HG02885 (cell line): ENCODE data around the gene ZNF358.
A peak's percentile ranks its signal among the peaks of the same experiment; 100 is the strongest.

Experiments
- ATAC-seq: cut with Tn5 transposase; IDR thresholded peaks from one replicate; pipeline ENCODE4 v1.9.1; 2021; ENCODE audit warnings: mild to moderate bottlenecking; ENCODE audit not compliant: unreplicated experiment, poor library complexity

ZNF358 gene

DNA sequence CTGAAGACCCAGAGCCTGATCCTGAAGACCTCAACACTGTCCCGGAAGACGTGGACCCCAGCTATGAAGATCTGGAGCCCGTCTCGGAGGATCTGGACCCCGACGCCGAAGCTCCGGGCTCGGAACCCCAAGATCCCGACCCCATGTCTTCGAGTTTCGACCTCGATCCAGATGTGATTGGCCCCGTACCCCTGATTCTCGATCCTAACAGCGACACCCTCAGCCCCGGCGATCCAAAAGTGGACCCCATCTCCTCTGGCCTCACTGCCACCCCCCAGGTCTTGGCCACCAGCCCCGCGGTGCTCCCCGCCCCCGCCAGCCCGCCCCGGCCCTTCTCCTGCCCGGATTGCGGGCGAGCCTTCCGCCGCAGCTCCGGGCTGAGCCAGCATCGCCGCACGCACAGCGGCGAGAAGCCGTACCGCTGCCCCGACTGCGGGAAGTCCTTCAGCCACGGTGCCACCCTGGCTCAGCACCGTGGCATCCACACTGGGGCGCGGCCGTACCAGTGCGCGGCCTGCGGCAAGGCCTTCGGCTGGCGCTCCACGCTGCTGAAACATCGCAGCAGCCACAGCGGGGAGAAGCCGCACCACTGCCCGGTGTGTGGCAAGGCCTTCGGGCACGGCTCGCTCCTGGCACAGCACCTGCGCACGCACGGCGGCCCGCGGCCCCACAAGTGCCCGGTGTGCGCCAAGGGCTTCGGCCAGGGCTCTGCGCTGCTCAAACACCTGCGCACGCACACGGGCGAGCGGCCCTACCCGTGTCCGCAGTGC, 3.6 kb downstream of the ZNF358 start:
- ATAC-seq = no peak

DNA sequence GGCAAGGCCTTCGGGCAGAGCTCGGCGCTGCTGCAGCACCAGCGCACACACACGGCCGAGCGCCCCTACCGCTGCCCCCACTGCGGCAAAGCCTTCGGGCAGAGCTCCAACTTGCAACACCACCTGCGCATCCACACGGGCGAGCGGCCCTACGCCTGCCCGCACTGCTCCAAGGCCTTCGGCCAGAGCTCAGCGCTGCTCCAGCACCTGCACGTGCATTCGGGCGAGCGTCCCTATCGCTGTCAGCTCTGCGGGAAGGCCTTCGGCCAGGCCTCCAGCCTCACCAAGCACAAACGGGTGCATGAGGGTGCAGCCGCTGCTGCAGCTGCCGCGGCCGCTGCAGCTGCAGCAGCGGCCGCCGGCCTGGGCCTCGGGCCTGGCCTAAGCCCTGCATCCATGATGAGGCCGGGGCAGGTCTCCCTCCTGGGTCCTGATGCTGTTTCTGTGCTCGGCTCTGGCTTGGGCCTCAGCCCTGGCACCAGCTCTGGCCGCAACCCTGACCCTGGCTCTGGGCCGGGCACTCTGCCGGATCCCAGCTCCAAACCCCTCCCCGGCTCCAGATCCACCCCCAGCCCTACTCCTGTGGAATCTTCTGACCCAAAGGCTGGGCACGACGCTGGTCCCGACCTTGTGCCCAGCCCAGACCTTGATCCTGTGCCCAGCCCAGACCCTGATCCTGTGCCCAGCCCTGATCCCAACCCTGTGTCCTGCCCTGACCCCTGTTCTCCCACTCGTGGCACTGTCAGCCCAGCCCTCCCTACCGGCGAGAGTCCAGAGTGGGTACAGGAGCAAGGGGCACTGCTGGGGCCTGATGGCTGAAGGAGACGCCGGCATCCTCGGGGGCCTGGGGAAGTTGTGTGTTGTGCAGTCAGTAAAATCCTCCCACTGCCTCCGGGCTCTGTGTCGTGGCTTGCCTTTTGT, 4.5 kb downstream of the ZNF358 start:
- no peak for ATAC-seq

DNA sequence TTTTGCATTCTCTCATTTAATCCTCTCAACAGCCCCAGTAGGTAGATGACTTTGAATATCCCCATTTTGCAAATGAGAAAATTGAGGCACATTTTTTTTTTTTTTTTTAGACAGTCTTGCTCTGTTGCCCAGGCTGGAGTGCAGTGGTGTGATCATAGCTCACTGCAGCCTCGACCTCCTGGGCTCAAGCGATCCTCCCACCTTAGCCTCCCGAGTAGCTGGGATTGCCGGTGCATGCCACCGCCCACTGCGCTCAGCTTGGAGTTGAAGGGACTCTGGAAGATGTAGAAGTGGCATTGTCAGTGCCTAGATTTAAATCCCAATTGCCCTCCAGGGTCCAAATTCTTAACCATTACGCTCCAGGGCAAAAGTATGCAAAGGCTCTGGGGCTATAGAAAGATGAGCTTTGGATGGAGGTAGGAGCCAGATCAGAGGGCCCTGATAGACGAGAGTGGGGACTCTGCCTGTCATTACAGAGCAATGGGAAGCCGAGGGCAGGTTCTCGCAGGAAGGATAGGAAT, 5.7 kb downstream of the ZNF358 start:
- ATAC-seq = no peak

DNA sequence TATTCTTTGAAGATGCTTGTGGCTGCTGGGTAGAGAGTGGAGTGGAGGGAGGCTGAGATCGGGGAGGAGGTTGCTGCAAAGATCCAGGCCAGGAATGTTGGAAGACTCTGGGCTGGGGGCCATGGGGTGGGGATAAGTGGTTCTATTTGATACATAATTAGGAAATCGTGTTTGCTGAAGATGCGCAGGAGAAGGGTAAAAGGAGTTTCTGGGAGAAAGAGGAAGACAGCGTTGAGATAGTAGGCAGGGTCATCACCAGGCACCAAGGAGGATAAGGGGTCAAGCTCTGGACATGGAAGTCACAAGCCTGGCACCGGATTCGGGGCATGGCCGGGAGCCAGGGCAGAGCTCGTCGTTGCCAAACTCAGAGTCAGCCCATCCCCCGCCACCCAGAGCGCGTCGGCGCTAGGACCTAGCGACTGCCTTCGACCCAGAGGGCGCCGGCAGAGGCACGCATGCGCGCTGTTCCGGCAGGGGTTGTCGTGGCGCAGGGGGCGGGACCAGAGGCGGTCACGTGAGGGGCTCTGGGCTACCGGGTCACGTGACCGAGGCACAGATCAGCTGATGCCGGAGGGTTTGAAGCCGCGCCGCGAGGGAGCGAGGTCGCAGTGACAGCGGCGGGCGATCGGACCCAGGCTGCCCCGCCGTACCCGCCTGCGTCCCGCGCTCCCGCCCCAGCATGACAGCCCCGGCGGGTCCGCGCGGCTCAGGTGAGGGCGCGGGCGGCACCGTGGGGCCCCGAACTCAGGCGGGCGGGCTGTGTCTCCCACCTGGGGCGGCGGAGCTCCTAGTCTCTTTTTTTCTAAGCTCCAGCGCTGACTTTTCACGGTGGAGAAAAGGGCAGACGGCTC, 6.4 kb downstream of the ZNF358 start, which contains the start of gene MCOLN1:
TSS of gene MCOLN1 (plus strand) at position 553 of the 851 bp plus-strand sequence. CDS start at position 680, 127 bp downstream.
- ATAC-seq = peak; percentile 86

DNA sequence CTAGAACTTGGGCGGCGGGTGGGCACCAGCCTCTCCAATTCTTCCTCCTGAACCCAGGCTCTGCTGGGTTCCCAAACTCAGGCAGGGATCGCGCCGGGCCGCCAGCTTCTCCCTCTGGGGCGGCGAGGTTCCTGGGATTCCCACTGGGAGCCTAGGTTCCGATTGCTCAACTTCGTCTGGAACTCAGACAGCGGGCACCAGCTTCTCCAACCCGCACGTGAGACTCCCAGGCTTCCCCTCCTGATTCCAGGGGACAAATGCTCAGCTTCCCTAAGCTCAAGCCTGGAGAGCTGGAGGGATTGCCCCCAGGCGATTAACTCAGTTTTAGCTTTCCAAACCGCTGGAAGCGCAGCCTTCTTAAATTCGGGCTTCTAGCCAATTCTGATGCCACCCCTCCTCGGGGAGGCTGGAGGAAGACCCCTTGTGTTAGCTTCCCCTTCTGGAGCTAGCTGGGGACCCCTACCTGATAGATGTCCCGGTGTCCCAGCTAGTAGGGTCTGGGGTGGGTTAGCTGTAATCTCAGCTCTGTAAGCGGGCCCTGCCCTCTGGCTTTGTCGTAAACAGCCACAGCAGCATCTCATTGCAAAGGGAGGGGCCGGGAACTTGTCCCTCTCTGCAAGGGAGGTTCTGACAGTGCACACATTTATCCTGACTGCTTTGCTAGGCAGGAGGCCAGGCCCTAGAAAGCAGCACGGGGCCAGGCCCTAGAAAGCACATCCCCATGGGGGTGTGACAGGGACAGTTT, 7.2 kb downstream of the ZNF358 start:
- ATAC-seq = no peak

DNA sequence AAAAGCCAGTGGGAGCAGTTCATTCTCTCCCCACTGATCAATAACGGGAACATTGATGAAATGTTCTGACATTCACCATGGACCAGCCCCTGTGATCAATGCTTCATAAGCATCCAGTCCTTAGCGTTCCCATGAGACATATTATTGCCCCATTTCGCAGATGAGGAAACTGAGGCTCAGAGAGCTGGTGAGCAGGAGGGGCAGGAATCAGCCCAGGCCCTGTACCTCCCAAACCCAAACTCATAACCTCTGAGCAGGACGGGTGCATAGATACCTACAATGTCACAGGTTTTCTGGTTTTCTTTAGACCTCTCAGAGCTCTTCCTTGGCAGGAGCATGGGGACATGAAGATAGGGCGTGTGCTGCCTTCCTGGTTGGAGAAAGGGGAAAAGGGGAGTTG, 8.6 kb downstream of the ZNF358 start:
- ATAC-seq = no peak

DNA sequence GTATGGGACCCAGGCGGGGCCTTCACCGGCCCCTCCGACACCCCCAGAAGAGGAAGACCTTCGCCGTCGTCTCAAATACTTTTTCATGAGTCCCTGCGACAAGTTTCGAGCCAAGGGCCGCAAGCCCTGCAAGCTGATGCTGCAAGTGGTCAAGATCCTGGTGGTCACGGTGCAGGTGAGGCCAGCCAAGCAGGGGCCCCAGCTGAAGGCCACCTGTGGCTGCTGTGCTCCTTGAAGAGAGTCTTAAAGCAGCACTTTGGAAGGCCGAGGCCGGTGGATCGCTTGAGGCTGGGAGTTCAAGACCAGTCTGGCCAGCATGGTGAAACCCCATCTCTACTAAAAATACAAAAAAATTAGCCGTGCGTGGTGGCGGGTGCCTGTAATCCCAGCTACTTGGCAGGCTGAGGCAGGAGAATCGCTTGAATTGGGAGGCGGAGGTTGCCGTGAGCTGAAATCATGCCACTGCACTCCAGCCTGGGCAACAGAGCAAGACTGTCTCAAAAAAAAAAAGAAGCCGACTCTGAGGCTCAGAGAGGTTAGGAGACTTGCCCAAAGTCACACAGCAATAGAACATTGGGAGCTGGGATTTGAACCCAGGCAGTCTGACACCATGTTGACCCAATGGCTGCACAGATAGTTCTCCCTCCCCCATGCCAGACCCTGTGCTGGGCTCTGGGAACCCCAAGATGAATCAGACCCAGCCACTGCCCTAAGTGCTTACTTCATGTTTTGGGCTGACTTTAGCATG, 9.3 kb downstream of the ZNF358 start:
- no peak for ATAC-seq

DNA sequence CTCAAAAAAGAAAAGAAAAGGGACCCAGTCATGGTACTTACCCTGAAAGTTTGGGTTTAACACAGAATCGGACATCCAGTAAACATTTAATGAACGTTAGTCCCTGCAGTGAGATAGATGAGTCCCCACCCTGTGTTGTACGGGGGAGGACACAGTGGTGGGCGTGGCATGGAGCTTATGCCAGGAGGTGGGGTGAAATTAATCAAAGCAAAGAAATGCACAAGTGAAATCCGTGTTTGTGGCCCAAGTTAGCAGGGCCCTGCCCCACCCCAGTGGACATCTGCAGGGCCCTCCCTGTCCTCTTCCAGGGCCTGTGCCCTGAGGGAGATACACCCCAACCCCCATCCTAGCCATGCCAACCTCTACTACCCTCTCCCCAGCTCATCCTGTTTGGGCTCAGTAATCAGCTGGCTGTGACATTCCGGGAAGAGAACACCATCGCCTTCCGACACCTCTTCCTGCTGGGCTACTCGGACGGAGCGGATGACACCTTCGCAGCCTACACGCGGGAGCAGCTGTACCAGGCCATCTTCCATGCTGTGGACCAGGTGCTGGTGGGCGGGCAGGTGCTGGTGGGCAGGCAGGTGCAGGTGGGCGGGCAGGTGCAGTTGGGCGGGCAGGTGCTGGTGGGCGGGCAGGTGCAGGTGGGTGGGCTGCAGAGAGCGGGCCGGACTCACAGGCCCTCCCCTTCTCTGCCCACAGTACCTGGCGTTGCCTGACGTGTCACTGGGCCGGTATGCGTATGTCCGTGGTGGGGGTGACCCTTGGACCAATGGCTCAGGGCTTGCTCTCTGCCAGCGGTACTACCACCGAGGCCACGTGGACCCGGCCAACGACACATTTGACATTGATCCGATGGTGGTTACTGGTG, 10.4 kb downstream of the ZNF358 start:
- ATAC-seq = no peak

DNA sequence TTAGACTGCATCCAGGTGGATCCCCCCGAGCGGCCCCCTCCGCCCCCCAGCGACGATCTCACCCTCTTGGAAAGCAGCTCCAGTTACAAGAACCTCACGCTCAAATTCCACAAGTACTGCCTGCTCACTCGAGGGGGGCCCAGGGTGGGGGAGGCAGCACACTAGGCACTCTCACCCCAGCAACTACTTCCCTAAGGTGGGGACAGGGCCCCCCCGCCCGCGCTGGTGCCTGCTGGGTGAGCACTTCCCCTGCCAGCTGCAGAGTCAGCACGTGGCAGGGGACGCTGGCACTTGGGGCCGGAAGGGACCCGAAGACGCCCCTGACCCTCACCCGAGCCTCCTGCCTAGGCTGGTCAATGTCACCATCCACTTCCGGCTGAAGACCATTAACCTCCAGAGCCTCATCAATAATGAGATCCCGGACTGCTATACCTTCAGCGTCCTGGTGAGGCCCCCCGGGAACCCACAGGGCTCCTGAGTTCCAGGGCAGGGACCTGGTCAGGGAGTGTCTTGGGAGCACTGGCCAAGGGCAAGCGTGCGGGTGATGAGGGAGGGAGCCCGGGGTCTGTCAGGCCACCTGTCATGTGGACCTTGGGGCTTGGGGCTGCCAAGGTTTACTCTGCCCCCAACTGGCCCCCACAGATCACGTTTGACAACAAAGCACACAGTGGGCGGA, 11.8 kb downstream of the ZNF358 start:
- ATAC-seq = no peak

DNA sequence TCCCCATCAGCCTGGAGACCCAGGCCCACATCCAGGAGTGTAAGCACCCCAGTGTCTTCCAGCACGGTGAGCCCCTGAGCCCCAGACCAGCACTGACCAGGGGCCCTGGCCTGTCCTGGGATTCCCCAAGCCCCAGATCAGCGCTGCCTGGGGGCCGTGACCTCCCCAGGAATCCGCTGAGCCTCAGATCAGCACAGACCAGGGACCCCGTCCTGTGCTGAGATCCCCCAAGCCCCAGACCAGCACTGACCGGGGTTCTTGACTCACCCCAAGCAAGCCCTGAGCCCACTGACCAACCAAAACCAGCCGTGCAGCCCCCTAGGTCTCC, 12.3 kb downstream of the ZNF358 start:
- no peak for ATAC-seq

DNA sequence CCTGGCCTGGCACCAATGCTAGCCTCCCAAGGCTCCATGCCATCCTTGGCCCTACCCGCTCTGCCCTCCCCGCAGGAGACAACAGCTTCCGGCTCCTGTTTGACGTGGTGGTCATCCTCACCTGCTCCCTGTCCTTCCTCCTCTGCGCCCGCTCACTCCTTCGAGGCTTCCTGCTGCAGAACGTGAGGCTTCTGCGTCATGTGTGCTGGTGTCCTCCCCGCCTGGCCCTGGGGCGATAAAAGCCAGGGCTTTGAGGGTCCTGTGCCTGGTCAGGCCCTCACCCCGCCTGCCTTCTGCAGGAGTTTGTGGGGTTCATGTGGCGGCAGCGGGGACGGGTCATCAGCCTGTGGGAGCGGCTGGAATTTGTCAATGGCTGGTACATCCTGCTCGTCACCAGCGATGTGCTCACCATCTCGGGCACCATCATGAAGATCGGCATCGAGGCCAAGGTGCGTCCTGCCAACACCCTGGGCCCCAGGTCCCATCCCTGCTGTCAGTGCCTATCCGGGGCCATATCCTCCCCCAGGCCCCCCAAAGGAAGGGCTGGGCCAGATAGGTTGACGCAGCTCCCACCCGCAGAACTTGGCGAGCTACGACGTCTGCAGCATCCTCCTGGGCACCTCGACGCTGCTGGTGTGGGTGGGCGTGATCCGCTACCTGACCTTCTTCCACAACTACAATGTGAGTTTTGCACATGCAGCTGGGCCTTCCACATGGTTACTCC, 12.8 kb downstream of the ZNF358 start:
- ATAC-seq = no peak

DNA sequence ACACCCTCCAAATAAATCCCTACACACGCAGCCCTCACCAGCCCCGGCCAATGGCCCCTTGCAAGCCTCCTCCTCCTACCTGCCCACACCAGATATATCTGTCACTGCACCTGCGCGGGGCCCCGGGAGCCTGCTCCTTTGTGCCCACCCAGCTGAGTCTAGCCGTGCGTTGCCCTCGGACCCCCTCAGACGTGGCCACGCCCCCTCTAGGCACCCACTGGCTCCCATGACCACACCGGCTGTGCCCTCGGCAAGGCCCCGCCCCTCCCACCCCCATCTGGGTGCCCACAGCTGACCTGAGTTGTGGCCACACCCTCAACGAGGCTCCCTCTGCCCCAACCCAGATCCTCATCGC, 13.3 kb downstream of the ZNF358 start:
- ATAC-seq = no peak

DNA sequence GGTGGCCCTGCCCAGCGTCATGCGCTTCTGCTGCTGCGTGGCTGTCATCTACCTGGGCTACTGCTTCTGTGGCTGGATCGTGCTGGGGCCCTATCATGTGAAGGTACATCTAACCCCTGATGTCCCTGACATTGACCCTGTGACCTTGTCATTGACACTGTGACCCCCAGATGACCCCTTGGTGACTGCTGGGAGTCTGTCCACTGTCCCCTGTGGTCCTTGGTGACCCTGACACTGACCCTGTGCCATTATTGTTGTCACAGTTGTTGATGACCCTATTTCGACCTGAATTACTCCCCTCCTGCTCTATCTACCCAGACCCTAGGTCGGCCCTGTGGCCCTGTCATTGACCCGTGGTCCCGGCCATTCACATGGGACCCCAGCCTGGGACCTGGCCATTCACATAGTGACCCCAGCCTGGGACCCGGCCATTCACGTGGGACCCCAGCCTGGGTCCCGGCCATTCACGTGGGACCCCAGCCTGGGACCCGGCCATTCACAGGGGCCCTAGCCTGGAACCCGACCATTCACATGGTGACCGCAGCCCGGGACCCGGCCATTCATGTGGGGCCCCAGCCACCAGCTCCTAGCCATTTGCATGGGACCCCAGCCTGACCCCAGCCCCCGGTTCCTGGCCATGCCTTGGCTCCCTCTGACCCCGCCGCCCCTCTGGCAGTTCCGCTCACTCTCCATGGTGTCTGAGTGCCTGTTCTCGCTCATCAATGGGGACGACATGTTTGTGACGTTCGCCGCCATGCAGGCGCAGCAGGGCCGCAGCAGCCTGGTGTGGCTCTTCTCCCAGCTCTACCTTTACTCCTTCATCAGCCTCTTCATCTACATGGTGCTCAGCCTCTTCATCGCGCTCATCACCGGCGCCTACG, 13.9 kb downstream of the ZNF358 start:
- no peak for ATAC-seq

DNA sequence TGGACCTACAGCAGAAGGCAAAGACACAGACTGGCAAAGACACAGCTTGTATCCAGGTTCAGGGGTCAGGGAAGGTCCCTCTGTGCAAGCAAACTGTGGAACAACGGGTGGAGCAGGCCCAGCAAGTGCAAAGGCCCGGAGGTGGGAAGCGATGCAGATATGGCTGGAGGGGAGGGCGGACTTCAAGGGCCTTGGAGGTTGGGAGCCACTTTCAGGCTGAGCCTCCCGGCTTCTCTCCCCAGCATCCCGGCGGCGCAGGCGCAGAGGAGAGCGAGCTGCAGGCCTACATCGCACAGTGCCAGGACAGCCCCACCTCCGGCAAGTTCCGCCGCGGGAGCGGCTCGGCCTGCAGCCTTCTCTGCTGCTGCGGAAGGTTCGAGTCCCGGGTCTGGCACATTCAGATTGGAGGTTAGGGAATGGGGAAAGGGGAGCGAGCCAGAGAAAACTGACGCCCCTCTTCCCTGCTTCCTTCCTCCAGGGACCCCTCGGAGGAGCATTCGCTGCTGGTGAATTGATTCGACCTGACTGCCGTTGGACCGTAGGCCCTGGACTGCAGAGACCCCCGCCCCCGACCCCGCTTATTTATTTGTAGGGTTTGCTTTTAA, 17.5 kb downstream of the ZNF358 start:
- no peak for ATAC-seq

DNA sequence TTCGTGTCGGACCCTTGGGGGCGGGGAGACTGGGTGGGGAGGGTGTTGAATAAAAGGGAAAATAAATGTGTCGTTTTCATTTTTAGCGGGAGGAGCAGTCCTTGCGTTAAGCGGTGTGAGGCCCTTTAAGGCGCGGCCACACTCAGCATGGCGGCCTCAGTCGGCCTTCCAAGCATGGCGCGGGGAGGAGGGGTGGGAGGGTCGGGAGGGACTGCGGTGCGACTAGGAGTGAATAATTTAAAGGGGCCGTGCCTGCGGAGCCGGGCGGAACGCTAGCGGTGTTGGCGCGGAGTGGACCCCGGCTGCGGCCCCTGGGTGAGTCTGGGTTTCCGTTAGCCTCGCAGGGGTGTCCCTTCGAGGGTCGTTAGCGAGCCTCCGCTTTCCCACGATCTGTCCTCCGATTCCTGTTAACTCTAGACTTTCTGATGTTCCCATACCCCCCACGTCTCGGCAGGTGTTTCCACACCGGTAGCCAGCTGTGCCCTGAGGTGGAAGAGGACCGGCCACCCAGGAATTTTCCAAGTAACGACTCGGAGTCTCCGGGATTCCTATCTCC, 18.1 kb downstream of the ZNF358 start:
- ATAC-seq = no peak
